Small intestine (tissue), 7 donors: ENCODE results near the gene RAP2A. TPM values are rescaled to one million over a fixed set of nuclear protein-coding genes. Genes with fewer than 3 reads are reported as not detected.
A peak's percentile ranks its signal among the peaks of the same experiment; 100 is the strongest.

Experiments used
- DNase-seq, 2 donors: peaks; one replicate each; pipeline versions ENCODE4 v3.0.0 to v3.0.0-alpha.2; 2013
- FAIRE-seq: peaks from 2 replicates; lab custom pipeline; 2012; peaks lifted over from hg19 to GRCh38; lab: Jason Lieb, UNC
- H3K27ac ChIP-seq, 3 donors: one replicate each; pipeline ENCODE4 v1.5.1; 2013; ENCODE audit warnings: low read length in 2 of 3, mild to moderate bottlenecking in 2 of 3, control low read depth in 1 of 3, inconsistent platforms in 1 of 3, low read depth in 1 of 3, moderate library complexity in 1 of 3
- H3K27me3 ChIP-seq, 3 donors: one replicate each; pipeline ENCODE4 v1.6.1; 2013; ENCODE audit warnings: low read length in 3 of 3, inconsistent platforms in 1 of 3; ENCODE audit not compliant: control insufficient read depth in 3 of 3, insufficient read depth in 3 of 3
- H3K36me3 ChIP-seq, 3 donors: one replicate each; pipeline ENCODE4 v1.6.1; 2013; ENCODE audit warnings: low read length in 3 of 3, inconsistent platforms in 1 of 3, low read depth in 1 of 3, mild to moderate bottlenecking in 1 of 3, moderate library complexity in 1 of 3; ENCODE audit not compliant: control insufficient read depth in 3 of 3, insufficient read depth in 2 of 3
- H3K4me1 ChIP-seq, 3 donors: one replicate each; pipeline ENCODE4 v1.6.1; 2013; ENCODE audit warnings: low read length in 2 of 3, inconsistent platforms in 1 of 3, low read depth in 1 of 3, mild to moderate bottlenecking in 1 of 3, moderate library complexity in 1 of 3; ENCODE audit not compliant: control insufficient read depth in 3 of 3, insufficient read depth in 2 of 3
- H3K4me3 ChIP-seq, 3 donors: one replicate each; pipeline ENCODE4 v1.5.1; 2013; ENCODE audit warnings: low read length in 3 of 3, control low read depth in 1 of 3, inconsistent platforms in 1 of 3, low read depth in 1 of 3, mild to moderate bottlenecking in 1 of 3, moderate library complexity in 1 of 3
- H3K9me3 ChIP-seq, 2 donors: one replicate each; pipeline ENCODE4 v1.6.1; 2013; ENCODE audit warnings: low read depth in 1 of 2, low read length in 1 of 2; ENCODE audit not compliant: control insufficient read depth in 2 of 2, insufficient read depth in 1 of 2
- WGBS, 3 donors: extraction: QIAGEN DNeasy Blood & Tissue Kit; methylation state at CpG; one replicate each; pipeline ENCODE4 v1.1.7; 2013; 5-methylcytosine and 5-hydroxymethylcytosine counted together
- polyA plus RNA-seq, 4 donors: library from polyadenylated mRNA; stranded (reverse) in 3 of 4; unstranded in 1 of 4; fragments of 200-250 nt in 3 of 4; fragments of 120-200 nt in 1 of 4; gene quantifications; one replicate each; pipeline versions ENCODE4 v1.2.1 to v1.2.3, GENCODE V29; 2013
- donor health status: healthy with polysubstance abuse.
- donor health status: control.
- donor health status: control.
- donor health status: Bipolar disorder and iron deficiency.
- donor health status: healthy.

The RAP2A gene
- polyA plus RNA-seq, 4 donors: 6.2 to 20.9 (median 8.5) TPM

DNA sequence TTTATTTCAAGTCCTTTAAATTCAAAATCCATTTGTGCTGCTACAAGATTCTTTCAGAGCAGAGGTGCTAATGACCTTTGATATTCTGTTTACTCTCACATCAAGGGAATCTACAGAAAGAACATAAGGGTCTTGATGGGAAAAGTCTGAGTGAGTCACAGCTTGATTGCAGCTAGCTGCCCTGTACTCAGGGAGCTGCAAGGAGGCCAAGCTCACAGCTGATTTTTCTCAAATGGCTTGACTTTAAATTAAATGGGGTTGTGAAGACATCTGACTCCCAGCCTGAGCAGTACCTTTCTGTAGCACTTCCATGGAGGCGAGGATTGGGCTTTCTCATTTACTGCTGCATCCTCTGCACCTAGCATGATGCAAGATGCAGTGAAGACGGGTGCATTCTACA is 62.5 kb downstream of the RAP2A start:
- Histone ChIP-seq H3K4me3 (no peak overlapping the region), H3K9me3 (peaks cover 0 to under 1% of the 10 kb centered on the region in 2 donors), H3K27ac (no peak overlapping the region), H3K27me3 (no peaks in the 10 kb centered on the region), H3K4me1 (peaks cover 0 to 9% (median 0%) of the 10 kb centered on the region in 3 donors), H3K36me3 (no peaks in the 10 kb centered on the region)
- DNase-seq: peak in 1 of 2 donors; percentile 18
- WGBS, 3 donors: 85 to 95% (median 94%) methylated on average over 2 of the region's 2 CpGs
- FAIRE-seq: no peak

GRCh38 chr13:97497400-97497799 is 63.4 kb downstream of the RAP2A start:
- H3K4me3 ChIP-seq: no peak overlapping the region
- H3K27me3 ChIP-seq: no peaks in the 10 kb centered on the region
- 70 to 91% (median 85%) methylated on average over 3 of the region's 3 CpGs for WGBS, 3 donors
- DNase-seq: no peak
- peaks cover 0 to 9% (median 0%) of the 10 kb centered on the region in 3 donors for H3K4me1 ChIP-seq
- H3K27ac ChIP-seq: no peak overlapping the region
- H3K9me3 ChIP-seq: no peaks in the 10 kb centered on the region
- no peak for FAIRE-seq
- no peaks in the 10 kb centered on the region for H3K36me3 ChIP-seq

DNA sequence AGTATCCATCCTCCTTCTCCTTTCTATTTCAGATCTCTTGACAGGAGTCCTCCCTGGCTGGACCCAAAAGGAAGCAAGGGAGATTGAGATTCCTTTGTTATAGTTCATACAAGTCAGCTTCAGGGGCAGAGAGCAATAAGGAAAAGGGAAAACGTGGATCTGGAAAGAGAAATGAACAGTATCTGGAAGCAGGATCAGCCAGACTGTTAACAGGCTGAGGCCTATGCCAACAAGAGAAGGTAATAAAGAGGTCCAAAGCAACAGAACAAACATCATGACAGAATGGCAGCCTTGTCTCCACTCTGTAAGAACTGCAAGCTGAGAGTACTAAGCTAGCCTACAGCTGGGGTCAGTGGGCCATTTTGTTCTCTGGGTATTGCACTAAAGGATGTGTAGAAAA is 64.5 kb downstream of the RAP2A start:
- DNase-seq: peak; percentile 4 to 57
- no peak for FAIRE-seq
- 18 to 45% (median 36%) methylated on average over 1 of the region's 1 CpG for WGBS, 3 donors
- Histone ChIP-seq H3K4me3 (no peak overlapping the region), H3K27me3 (no peaks in the 10 kb centered on the region), H3K27ac (no peak overlapping the region), H3K36me3 (no peaks in the 10 kb centered on the region), H3K4me1 (peaks cover 0 to 9% (median 0%) of the 10 kb centered on the region in 3 donors), H3K9me3 (no peaks in the 10 kb centered on the region)

DNA sequence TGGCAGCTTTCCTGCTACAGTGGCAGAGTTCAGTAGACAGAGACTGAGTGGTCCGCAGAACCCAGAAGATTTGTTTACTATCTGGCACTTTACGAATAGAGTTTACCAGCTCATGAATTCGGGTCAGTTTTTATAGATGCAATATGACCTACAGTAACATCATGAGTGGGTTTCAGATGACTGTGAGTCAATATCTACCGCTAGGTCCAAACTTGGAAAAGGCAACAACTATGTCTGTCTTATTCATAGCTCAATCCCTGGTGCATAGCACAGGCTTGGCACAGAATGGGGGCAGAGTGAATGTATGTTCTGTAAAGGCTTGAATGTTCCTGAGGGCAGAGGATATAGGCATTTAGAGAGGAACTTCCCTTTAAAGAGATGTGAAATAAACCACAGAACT is 65.2 kb downstream of the RAP2A start:
- WGBS, 3 donors: 90 to 96% (median 94%) methylated on average over 4 of the region's 4 CpGs

DNA sequence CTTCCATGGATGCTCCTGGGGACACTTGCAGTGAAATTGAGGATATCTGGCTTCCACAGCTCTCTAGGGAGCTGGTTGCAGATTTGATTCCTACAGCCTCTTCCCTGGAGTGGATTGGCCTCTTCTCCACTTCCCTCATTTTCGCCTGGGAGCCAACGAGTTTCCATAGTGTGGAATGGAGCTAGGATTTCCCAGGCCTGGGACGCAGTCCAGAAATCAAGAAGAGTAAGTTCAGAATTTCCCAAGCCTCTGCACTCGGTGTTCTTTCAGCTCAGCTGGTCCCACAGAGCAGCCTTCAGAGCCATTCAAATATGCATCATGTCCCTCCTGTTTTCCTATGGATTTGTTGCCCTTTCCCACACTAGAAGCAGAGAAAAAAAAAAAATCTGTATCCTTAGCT is 68.2 kb downstream of the RAP2A start:
- Histone ChIP-seq H3K4me1 (peaks cover 0 to 8% (median 0%) of the 10 kb centered on the region in 3 donors), H3K4me3 (no peak overlapping the region), H3K27me3 (no peaks in the 10 kb centered on the region), H3K36me3 (no peaks in the 10 kb centered on the region), H3K9me3 (no peaks in the 10 kb centered on the region), H3K27ac (no peak overlapping the region)
- DNase-seq: no peak
- FAIRE-seq: no peak
- WGBS, 3 donors: 55 to 85% (median 58%) methylated on average over 4 of the region's 4 CpGs

More for the DNA sequence above, 65.2 kb downstream of the RAP2A start:
- Histone ChIP-seq H3K36me3 (no peaks in the 10 kb centered on the region), H3K27ac (no peak overlapping the region), H3K9me3 (no peaks in the 10 kb centered on the region), H3K4me1 (peaks cover 0 to 9% (median 0%) of the 10 kb centered on the region in 3 donors), H3K4me3 (no peak overlapping the region), H3K27me3 (no peaks in the 10 kb centered on the region)
- no peak for DNase-seq
- FAIRE-seq: no peak

DNA sequence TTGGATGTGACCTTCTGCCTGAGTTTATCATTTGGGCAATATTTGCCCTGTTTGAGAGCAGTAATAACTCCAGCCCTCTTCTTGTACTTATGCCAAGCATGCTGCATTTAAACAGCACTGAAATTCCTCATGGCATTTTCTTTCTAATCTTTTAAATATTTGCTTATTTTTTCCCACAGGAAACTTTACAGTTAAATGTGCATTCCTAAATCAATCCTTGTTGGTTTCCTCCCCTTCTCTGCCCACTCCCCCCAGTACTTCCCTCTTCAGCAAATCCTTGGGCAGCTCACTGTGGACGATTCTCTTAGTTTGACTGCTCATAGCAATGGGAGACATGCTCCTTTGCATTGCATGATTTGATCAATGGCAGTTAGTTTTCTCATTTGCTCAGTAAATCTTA is 68.7 kb downstream of the RAP2A start:
- no peaks in the 10 kb centered on the region for H3K9me3 ChIP-seq
- H3K4me3 ChIP-seq: no peak overlapping the region
- WGBS, 3 donors: 29 to 44% (median 39%) methylated on average over 1 of the region's 1 CpG
- FAIRE-seq (no peak), DNase-seq (no peak)
- no peaks in the 10 kb centered on the region for H3K27me3 ChIP-seq
- no peaks in the 10 kb centered on the region for H3K36me3 ChIP-seq
- H3K4me1 ChIP-seq: peaks cover 0 to 8% (median 0%) of the 10 kb centered on the region in 3 donors
- H3K27ac ChIP-seq: no peak overlapping the region

DNA sequence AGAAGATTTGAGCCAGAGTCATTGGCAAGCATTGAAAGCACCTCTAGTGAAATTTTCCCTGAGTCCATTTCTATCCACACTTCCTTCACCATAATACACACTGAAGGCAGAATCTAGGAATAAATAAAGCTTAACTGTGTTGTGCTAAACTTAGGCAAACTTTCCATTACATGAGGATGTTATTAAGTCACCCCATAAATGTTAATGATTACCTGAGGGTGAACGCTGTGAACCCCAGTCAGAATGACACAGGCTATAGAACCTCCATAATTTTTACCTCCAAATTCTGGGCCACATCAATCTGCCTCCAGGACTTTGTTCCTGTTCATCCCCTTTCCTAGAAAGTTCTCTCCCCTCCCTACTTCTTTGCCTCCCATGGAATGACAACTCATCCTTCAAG is 71.0 kb downstream of the RAP2A start:
- H3K4me1 ChIP-seq: peaks cover 0 to 3% (median 0%) of the 10 kb centered on the region in 3 donors
- no peaks in the 10 kb centered on the region for H3K9me3 ChIP-seq
- DNase-seq (peak; percentile 60 to 77), FAIRE-seq (no peak)
- no peak overlapping the region for H3K4me3 ChIP-seq
- no peaks in the 10 kb centered on the region for H3K27me3 ChIP-seq
- peak overlapping the region in 1 of 3 donors; percentile 45 for H3K27ac ChIP-seq
- no peaks in the 10 kb centered on the region for H3K36me3 ChIP-seq
- 19 to 66% (median 36%) methylated on average over 1 of the region's 1 CpG for WGBS, 3 donors

GRCh38 chr13:97506511-97506910 is 72.5 kb downstream of the RAP2A start:
- H3K4me3 ChIP-seq: no peak overlapping the region
- no peaks in the 10 kb centered on the region for H3K36me3 ChIP-seq
- FAIRE-seq: no peak
- peak in 1 of 2 donors; percentile 30 for DNase-seq
- no peak overlapping the region for H3K27ac ChIP-seq
- H3K4me1 ChIP-seq: peaks cover 0 to 3% (median 0%) of the 10 kb centered on the region in 3 donors
- 57 to 71% (median 70%) methylated on average over 4 of the region's 4 CpGs for WGBS, 3 donors
- H3K9me3 ChIP-seq: no peaks in the 10 kb centered on the region
- no peaks in the 10 kb centered on the region for H3K27me3 ChIP-seq

DNA sequence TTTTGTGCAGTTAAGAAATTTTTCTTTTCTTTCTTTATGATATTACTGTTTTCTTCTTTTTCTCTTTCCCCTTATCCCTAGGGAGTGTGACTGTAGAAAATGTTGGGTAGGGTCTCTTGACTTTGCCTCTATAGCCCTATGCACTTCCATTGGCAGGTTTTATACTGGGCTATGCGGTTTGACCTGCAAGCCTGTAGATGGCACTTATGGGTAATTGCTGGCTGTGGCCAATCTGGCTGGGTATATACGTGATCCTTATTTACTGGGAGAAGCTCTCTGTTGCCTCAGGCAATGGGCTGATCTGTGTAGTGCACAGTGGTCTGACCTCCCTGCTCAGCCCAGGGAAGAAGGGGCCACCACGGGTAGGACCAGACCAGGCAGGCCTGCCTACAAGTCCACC is 78.8 kb downstream of the RAP2A start:
- 85 to 89% (median 87%) methylated on average over 3 of the region's 3 CpGs for WGBS, 3 donors
- H3K4me1 ChIP-seq: no peaks in the 10 kb centered on the region
- H3K36me3 ChIP-seq: no peaks in the 10 kb centered on the region
- no peak for DNase-seq
- no peak overlapping the region for H3K4me3 ChIP-seq
- no peak for FAIRE-seq
- peaks cover 0 to 14% of the 10 kb centered on the region in 2 donors for H3K9me3 ChIP-seq
- H3K27ac ChIP-seq: no peak overlapping the region
- no peaks in the 10 kb centered on the region for H3K27me3 ChIP-seq
